Colonic mucosa (tissue), 4 donors: Measurements from ENCODE around the gene MTA3. TPM values are rescaled to one million over a fixed set of nuclear protein-coding genes. Genes with fewer than 3 reads are reported as not detected.
A peak's percentile ranks its signal among the peaks of the same experiment; 100 is the strongest.

Experiments
- DNase-seq: peaks from one replicate; pipeline ENCODE4 v3.0.0-alpha.2; 2020
- H3K27ac ChIP-seq: fragments of 200-600 bp; one replicate; pipeline ENCODE4 v1.8.0; 2021
- H3K27me3 ChIP-seq: fragments of 200-600 bp; one replicate; pipeline ENCODE4 v1.8.0; 2021
- H3K36me3 ChIP-seq: fragments of 200-600 bp; one replicate; pipeline ENCODE4 v1.8.0; 2021
- H3K4me1 ChIP-seq: fragments of 200-600 bp; one replicate; pipeline ENCODE4 v1.8.0; 2021; ENCODE audit warnings: mild to moderate bottlenecking
- H3K4me3 ChIP-seq: fragments of 200-600 bp; one replicate; pipeline ENCODE4 v1.8.0; 2021
- H3K9ac ChIP-seq, 2 donors: one replicate each; pipeline ENCODE4 v1.7.0; 2013; ENCODE audit warnings: control low read depth in 2 of 2, low read depth in 2 of 2, low read length in 2 of 2
- H3K9me3 ChIP-seq: fragments of 200-600 bp; one replicate; pipeline ENCODE4 v1.8.0; 2021
- intact Hi-C: fragments of 100-400 bp; cut with DNase I; formaldehyde crosslinking; loops from one replicate; pipeline ENCODE4 v1.14.1; 2022
- total RNA-seq, 2 donors: library from RNA; stranded (reverse); fragmentation: NEBNext Ultra II Directional in 1 of 2; extraction: Animal tissue kit (Norgen Biotek cat#: 25700) in 1 of 2; gene quantifications; one replicate each; pipeline ENCODE4 v1.2.1, GENCODE V29; 2021
- TF ChIP-seq, protein P1 (sequence below): fragments of 200-600 bp; IDR thresholded peaks from one replicate; pipeline ENCODE4 v1.8.0; 2022; ENCODE audit warnings: antibody characterized with exemption, mild to moderate bottlenecking
- donor health status: healthy.
- donor health status: DM: no; HTN: no; CAD: no.
- donor health status: DM: no; HTN: no; CAD: no.

MTA3 gene
- total RNA-seq, 2 donors from 2014 or later = 41.4 to 46.2 TPM

DNA sequence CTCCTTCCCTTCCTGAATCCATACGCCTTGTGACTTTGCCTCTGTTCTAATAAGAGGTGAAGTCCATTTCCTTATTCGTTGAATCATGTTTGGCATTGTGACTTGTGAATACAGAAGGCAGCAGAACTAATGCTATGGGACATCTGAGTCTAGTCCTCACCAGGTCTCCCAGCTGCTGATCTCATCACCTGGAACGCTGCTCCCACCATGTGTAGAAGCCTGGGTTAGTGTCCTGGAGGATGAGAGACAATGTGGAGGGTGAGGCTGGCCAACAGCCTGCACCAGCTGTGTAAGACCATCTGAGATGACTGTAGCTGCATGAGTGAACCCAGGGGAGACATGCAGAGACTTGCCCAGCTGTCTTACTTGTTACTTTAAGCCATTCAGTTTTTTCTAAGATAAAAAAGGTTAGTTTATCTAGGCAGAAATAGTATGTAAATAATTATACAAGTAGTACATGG, 227.4 kb downstream of the MTA3 start:
- Histone ChIP-seq H3K9ac (no peak overlapping the region), H3K27ac (peak overlapping the region; percentile 9), H3K27me3 (no peaks in the 10 kb centered on the region), H3K4me3 (no peak overlapping the region), H3K4me1 (no peaks in the 10 kb centered on the region), H3K9me3 (no peaks in the 10 kb centered on the region), H3K36me3 (no peaks in the 10 kb centered on the region)
- no peak for DNase-seq
- intact Hi-C loops = no loop called here
- TF ChIP-seq, protein P1, sequence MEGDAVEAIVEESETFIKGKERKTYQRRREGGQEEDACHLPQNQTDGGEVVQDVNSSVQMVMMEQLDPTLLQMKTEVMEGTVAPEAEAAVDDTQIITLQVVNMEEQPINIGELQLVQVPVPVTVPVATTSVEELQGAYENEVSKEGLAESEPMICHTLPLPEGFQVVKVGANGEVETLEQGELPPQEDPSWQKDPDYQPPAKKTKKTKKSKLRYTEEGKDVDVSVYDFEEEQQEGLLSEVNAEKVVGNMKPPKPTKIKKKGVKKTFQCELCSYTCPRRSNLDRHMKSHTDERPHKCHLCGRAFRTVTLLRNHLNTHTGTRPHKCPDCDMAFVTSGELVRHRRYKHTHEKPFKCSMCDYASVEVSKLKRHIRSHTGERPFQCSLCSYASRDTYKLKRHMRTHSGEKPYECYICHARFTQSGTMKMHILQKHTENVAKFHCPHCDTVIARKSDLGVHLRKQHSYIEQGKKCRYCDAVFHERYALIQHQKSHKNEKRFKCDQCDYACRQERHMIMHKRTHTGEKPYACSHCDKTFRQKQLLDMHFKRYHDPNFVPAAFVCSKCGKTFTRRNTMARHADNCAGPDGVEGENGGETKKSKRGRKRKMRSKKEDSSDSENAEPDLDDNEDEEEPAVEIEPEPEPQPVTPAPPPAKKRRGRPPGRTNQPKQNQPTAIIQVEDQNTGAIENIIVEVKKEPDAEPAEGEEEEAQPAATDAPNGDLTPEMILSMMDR = no peak

DNA sequence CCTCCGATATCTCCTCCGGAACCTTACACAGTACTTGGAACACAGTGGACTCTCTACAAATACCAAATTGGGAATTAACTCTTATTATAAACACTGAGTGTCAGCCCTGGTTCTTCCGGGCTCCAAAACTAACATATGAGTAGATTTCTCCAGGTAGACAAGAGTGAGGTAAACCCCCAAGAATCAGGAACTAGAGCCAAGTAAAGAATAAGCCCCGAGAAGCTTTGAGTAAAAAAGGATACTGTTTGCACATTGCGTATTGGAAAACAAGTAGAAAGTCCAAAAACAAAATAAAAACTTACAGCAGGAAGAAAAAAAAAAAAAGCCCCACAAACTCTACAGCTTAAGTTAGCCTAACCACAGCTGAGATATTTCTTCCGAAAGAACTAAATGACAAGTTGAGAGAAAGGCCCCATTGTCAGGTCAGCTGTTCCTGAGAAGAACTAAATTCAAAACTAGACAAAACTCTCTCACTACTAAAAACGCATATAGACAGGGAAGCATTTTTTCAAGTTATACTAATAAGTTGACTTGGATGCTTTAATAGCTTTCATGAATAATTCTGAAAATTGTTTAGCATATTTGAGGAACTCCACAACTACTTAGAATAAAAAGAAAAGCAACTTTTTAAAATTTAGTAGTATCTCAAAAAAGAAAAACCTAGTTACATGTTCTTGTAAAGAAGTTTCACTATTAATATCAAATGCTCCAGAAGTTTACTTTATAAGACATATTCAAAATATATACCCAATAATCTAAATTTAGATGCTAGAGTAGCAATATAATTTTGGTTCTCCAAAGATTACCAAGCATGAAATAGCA, 228.2 kb downstream of the MTA3 start:
- no peak for DNase-seq
- TF ChIP-seq, protein P1 = no peak
- no peaks in the 10 kb centered on the region for H3K9me3 ChIP-seq
- peak overlapping the region; percentile 9 for H3K27ac ChIP-seq
- intact Hi-C loops = no loop called here
- H3K4me1 ChIP-seq = no peaks in the 10 kb centered on the region
- no peaks in the 10 kb centered on the region for H3K36me3 ChIP-seq
- H3K27me3 ChIP-seq = no peaks in the 10 kb centered on the region
- no peak overlapping the region for H3K9ac ChIP-seq
- no peak overlapping the region for H3K4me3 ChIP-seq

DNA sequence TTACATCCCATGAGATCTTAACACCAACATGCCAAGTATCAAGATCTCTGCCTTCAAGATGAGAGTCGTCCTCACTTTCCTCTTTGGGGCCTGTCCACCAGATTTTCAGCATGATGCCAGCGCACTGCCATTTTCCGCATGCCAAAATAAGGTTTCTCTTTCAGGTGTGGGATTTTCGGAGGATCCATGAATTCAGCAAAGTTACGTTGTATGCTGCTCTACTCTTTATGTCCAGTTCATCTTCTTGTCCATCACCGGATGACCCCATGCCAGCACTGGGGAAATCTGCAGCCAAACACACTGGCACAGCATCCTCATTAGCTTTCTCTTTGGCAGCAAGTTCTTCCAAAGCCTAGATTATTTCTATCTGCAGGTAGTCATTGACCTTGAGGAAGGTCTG, 228.8 kb downstream of the MTA3 start:
- no peak overlapping the region for H3K27ac ChIP-seq
- no peak for DNase-seq
- H3K36me3 ChIP-seq = no peaks in the 10 kb centered on the region
- no peaks in the 10 kb centered on the region for H3K4me1 ChIP-seq
- no peaks in the 10 kb centered on the region for H3K27me3 ChIP-seq
- TF ChIP-seq, protein P1 = no peak
- intact Hi-C loops = no loop called here
- no peaks in the 10 kb centered on the region for H3K9me3 ChIP-seq
- no peak overlapping the region for H3K4me3 ChIP-seq
- no peak overlapping the region for H3K9ac ChIP-seq

DNA sequence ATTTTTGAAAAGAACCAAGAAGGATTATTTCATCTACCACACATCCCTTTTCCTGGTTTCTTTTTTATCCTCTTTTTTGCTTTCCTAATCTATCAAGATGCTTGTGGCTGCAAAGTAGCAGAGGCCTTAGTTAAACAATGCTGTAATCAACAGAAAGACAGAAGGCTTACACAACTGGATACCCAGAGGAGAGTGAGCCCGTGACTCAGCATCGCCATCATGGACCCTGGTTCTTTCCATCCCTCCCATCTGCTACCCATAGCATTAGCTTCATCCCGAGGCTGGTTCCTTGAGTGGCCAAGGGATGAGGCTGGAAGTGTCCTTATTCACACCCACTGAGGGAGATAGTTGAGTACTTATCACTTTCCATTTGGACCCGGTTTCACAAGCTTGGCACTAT, 231.4 kb downstream of the MTA3 start:
- H3K36me3 ChIP-seq = no peaks in the 10 kb centered on the region
- no peaks in the 10 kb centered on the region for H3K4me1 ChIP-seq
- H3K27me3 ChIP-seq = no peaks in the 10 kb centered on the region
- TF ChIP-seq, protein P1 = no peak
- H3K27ac ChIP-seq = no peak overlapping the region
- no peak overlapping the region for H3K4me3 ChIP-seq
- intact Hi-C loops = no loop called here
- H3K9ac ChIP-seq = no peak overlapping the region
- H3K9me3 ChIP-seq = no peaks in the 10 kb centered on the region
- DNase-seq = no peak

DNA sequence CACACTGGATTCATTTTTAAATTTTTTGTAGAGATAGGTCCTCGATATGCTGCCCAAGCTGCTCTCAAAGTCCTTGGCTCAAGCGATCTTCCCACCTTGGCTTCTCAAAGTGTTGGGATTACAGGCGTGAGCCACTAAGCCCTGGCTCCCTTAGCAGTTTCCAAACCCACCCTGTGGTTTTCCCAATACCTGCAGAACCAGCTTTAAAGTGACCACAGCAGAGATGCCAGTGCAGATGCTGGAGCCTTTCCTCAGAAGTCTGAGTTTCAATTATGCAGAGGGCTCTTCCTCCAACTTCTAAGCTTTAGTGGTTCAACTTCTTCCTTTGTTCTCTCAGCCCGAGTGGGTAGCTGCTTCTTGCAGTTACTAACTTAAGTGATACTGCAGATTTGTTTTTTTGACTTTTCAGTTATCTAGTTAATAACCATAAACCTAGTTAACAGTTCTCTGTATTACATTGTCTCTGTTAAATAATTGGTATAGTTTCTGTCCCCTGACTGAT, 232.1 kb downstream of the MTA3 start:
- TF ChIP-seq, protein P1 = no peak
- Histone ChIP-seq H3K36me3 (no peaks in the 10 kb centered on the region), H3K9ac (no peak overlapping the region), H3K27me3 (no peaks in the 10 kb centered on the region), H3K4me3 (no peak overlapping the region), H3K4me1 (no peaks in the 10 kb centered on the region), H3K9me3 (no peaks in the 10 kb centered on the region), H3K27ac (no peak overlapping the region)
- intact Hi-C loops = no loop called here
- no peak for DNase-seq
